ENCODE results near the gene G3BP1. TPM values are rescaled to one million over a fixed set of nuclear protein-coding genes. Genes with fewer than 3 reads are reported as not detected.

G3BP1 gene
- total and polyA plus RNA-seq, 2 of the 13 experiments (the other 11 are each of a cell fraction or from before 2014, with no cell fraction given), result 36.7 to 320 TPM

- TF ChIP-seq REST (IDR thresholded peaks at IDR 0.05; ENCODE audit: borderline replicate concordance in 1 of 2, low read depth in 1 of 2, low read length in 2 of 2) (peak in 1 of 2 experiments; percentile 86; a peak in 3 of 4 replicates), DRAP1 (CRISPR knock-in tag; IDR thresholded peaks at IDR 0.05) (no peak), NCOR1 (IDR thresholded peaks at IDR 0.05; ENCODE audit: borderline replicate concordance, low read length) (peak; percentile 78), RXRB (CRISPR knock-in tag; IDR thresholded peaks at IDR 0.05; ENCODE audit: borderline replicate concordance) (peak; percentile 70; the same call in 1 of the 2 replicates), ZSCAN20 (CRISPR knock-in tag; IDR thresholded peaks at IDR 0.05; ENCODE audit: borderline replicate concordance) (no peak), HDAC1 (CRISPR knock-in tag; IDR thresholded peaks at IDR 0.05) (peak; percentile 61), ZNF317 (CRISPR knock-in tag; IDR thresholded peaks at IDR 0.05) (peak; percentile 82), BCL6 (CRISPR knock-in tag; IDR thresholded peaks at IDR 0.05) (peak; percentile 73), FOXP4 (CRISPR knock-in tag; IDR thresholded peaks at IDR 0.05) (peak; percentile 51; the same call in 1 of the 2 replicates), YEATS2 (CRISPR knock-in tag; IDR thresholded peaks at IDR 0.05; ENCODE audit: borderline replicate concordance) (no peak; the same call in 1 of the 2 replicates), ZNF710 (CRISPR knock-in tag; IDR thresholded peaks at IDR 0.05; ENCODE audit: borderline replicate concordance) (peak; percentile 88), ZNF256 (CRISPR knock-in tag; conservative IDR thresholded peaks at IDR 0.05) (no peak), ZMYM2 (CRISPR knock-in tag; IDR thresholded peaks at IDR 0.05) (0 out of 2 replicates have a peak, but pooled peaks have one; percentile 2), ZNF367 (CRISPR knock-in tag; IDR thresholded peaks at IDR 0.05; ENCODE audit: borderline replicate concordance) (no peak), E2F1 (CRISPR knock-in tag; IDR thresholded peaks at IDR 0.05) (no peak), ZMYM4 (CRISPR knock-in tag; IDR thresholded peaks at IDR 0.05) (peak; percentile 76), ZSCAN22 (CRISPR knock-in tag; IDR thresholded peaks at IDR 0.05) (no peak)
- TF ChIP-seq, protein P1, sequence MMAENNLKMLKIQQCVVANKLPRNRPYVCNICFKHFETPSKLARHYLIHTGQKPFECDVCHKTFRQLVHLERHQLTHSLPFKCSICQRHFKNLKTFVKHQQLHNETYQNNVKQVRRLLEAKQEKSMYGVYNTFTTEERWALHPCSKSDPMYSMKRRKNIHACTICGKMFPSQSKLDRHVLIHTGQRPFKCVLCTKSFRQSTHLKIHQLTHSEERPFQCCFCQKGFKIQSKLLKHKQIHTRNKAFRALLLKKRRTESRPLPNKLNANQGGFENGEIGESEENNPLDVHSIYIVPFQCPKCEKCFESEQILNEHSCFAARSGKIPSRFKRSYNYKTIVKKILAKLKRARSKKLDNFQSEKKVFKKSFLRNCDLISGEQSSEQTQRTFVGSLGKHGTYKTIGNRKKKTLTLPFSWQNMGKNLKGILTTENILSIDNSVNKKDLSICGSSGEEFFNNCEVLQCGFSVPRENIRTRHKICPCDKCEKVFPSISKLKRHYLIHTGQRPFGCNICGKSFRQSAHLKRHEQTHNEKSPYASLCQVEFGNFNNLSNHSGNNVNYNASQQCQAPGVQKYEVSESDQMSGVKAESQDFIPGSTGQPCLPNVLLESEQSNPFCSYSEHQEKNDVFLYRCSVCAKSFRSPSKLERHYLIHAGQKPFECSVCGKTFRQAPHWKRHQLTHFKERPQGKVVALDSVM (CRISPR knock-in tag; IDR thresholded peaks at IDR 0.05), result 0 out of 2 replicates have a peak, but pooled peaks have one; percentile 24
Observed at GRCh38 chr5:151820903-151821302, 49.1 kb downstream of the G3BP1 start (continued).

Data from HepG2 (cell line).